ENCODE data around the gene SIRT3. TPM values are rescaled to one million over a fixed set of nuclear protein-coding genes. Genes with fewer than 3 reads are reported as not detected.

The SIRT3 gene
- total RNA-seq, 1 experiment from 2014 or later = 13.9 TPM

DNA sequence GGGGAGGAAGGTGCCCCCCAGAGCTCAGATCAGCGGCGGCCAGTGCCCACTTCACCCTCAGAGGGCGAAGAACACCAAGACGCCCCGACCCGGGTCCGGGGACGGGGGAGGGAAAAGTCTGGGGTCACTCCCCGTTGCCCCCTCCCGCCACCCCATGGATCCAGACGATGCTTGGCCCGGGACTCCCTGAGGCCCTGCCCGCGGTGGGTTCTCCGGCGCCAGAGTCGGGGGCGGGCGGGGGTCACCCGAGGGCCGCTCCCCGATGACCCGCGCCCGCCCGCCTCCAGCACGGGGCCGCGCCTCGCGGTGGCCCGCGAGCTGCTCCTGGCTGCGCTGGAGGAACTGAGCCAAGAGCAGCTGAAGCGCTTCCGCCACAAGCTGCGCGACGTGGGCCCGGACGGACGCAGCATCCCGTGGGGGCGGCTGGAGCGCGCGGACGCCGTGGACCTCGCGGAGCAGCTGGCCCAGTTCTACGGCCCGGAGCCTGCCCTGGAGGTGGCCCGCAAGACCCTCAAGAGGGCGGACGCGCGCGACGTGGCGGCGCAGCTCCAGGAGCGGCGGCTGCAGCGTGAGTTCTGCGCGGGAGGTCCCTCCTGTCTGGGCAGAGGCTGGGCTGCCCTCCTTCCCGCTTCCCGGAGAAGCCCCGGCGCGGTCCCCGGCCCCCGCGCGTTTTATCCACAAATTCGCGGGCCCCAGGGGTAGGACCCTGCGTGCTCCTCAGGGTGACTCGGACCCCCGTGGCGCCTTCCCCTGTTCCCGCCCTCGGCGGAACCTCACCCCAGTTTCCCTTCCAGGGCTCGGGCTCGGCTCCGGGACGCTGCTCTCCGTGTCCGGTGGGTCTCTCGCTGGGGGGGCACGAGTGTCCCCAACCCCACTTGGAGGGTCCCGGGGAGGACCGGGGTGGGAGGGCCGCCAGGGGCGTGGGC lies 43.2 kb upstream of the SIRT3 start:
- no peak overlapping the region for H4K5ac ChIP-seq (ENCODE audit: insufficient read length, low read depth, low read length)
- H4K20me1 ChIP-seq (ENCODE audit: control insufficient read depth, insufficient read depth, insufficient read length) = no peaks in the 10 kb centered on the region
- no peaks in the 10 kb centered on the region for H3K79me2 ChIP-seq (ENCODE audit: insufficient read depth, low read length)
- Mint-ChIP-seq H3K27ac (no peak overlapping the region), H3K4me1 (peaks cover 33 to 42% of the 10 kb centered on the region in 2 experiments), H3K9me3 (peaks cover 2 to 3% of the 10 kb centered on the region in 2 experiments; a peak in 1 of 5 replicates), H3K36me3 (ENCODE audit: insufficient read depth in 1 of 3, low read depth in 3 of 3) (no peaks in the 10 kb centered on the region; a peak in 2 of 7 replicates), H3K4me3 (no peak overlapping the region), H3K27me3 (ENCODE audit: low read depth) (no peaks in the 10 kb centered on the region; the same call in 1 of the 2 replicates)
- no CpG with 5 or more reads among the region's 97 CpGs for WGBS (ENCODE audit: extremely low coverage, insufficient read length, low lambda C conversion rate)
- no peak overlapping the region for H2BK20ac ChIP-seq (ENCODE audit: low read depth, low read length, poor library complexity, severe bottlenecking)
- H3K23me2 ChIP-seq (ENCODE audit: insufficient read length, low read depth, low read length, poor library complexity, severe bottlenecking) = no peaks in the 10 kb centered on the region
- H3K9ac ChIP-seq (ENCODE audit: extremely low read depth, insufficient read length, low read length) = no peak overlapping the region
- H3K56ac ChIP-seq (ENCODE audit: insufficient read length, low read depth, low read length) = no peak overlapping the region
- no peak overlapping the region for H2BK15ac ChIP-seq (ENCODE audit: low read depth, low read length)
- no peak for DNase-seq
- no peaks in the 10 kb centered on the region for H3K79me1 ChIP-seq (ENCODE audit: insufficient read depth, low read depth, low read length, poor library complexity, severe bottlenecking)
- no peak overlapping the region for H3K4ac ChIP-seq (ENCODE audit: low read depth, low read length)
- H3K23ac ChIP-seq (ENCODE audit: insufficient read length, low read depth, low read length) = no peak overlapping the region
- no peak overlapping the region for H2BK5ac ChIP-seq (ENCODE audit: insufficient read length, low read length)
- H3K27me3 ChIP-seq (ENCODE audit: insufficient read depth, low read length) = no peaks in the 10 kb centered on the region
- no peak overlapping the region for H3T11ph ChIP-seq (ENCODE audit: low read length)
- H4K8ac ChIP-seq (replicated peaks; ENCODE audit: insufficient read length, low read depth, low read length) = no peak overlapping the region
- H3K18ac ChIP-seq (ENCODE audit: insufficient read length, low read depth, low read length) = no peak overlapping the region
- no peak overlapping the region for H3K14ac ChIP-seq (ENCODE audit: insufficient read depth, low read length)
- no peak for TF ChIP-seq CTCF (conservative IDR thresholded peaks at IDR 0.05)
- H3K4me2 ChIP-seq (ENCODE audit: insufficient read depth, insufficient read length, low read length) = no peak overlapping the region
- no peak overlapping the region for H2BK12ac ChIP-seq (ENCODE audit: insufficient read length, low read depth, low read length)
- H3K27ac ChIP-seq (ENCODE audit: insufficient read length, low read depth, low read length) = no peak overlapping the region
- no peak overlapping the region for H2AFZ ChIP-seq (ENCODE audit: low read length)
- H2BK120ac ChIP-seq (ENCODE audit: low read depth, low read length, poor library complexity, severe bottlenecking) = no peak overlapping the region
- H4K91ac ChIP-seq (ENCODE audit: insufficient read length, low read depth, low read length) = no peak overlapping the region
- H2AK5ac ChIP-seq (ENCODE audit: insufficient read length, low read length) = no peak overlapping the region
- H3K9me3 ChIP-seq (ENCODE audit: control insufficient read depth, low read depth, low read length) = no peaks in the 10 kb centered on the region
- no peaks in the 10 kb centered on the region for H3K4me1 ChIP-seq (ENCODE audit: insufficient read depth, low read length)

All from H9 (cell line).